ENCODE results near the gene GYPC. TPM values are rescaled to one million over a fixed set of nuclear protein-coding genes. Genes with fewer than 3 reads are reported as not detected.

The GYPC gene
- total and polyA plus RNA-seq, 8 donors, result 31.3 to 119 (median 46.7) TPM

GRCh38 chr2:126703311-126703710 is 47.4 kb downstream of the GYPC start:
- intact Hi-C loops (cut with DNase I; ENCODE audit: low total_unique reads), result no loop called here
- Histone ChIP-seq H3K9me3 (no peaks in the 10 kb centered on the region), H3K4me3 (no peak overlapping the region), H3K36me3 (peaks cover 0 to under 1% (median under 1%) of the 10 kb centered on the region in 4 donors), H3K27ac (no peak overlapping the region), H3K4me1 (peaks cover 0 to 7% (median 0%) of the 10 kb centered on the region in 4 donors), H3K27me3 (no peaks in the 10 kb centered on the region)
- WGBS, 5 donors, result 86 to 95% (median 90%) methylated on average over 7 of the region's 7 CpGs
- DNase-seq, result no peak
- TF ChIP-seq EP300 (IDR thresholded peaks at IDR 0.05) (no peak), CTCF (IDR thresholded peaks at IDR 0.05) (no peak), POLR2A (IDR thresholded peaks at IDR 0.05) (no peak), POLR2AphosphoS5 (IDR thresholded peaks at IDR 0.05) (no peak)

GRCh38 chr2:126704434-126705160 is 48.6 kb downstream of the GYPC start:
- WGBS, 5 donors, result 79 to 95% (median 85%) methylated on average over 2 of the region's 2 CpGs
- Histone ChIP-seq H3K27ac (no peak overlapping the region), H3K9me3 (no peaks in the 10 kb centered on the region), H3K4me1 (peaks cover 0 to 7% (median 0%) of the 10 kb centered on the region in 4 donors), H3K36me3 (no peaks in the 10 kb centered on the region), H3K4me3 (no peak overlapping the region), H3K27me3 (no peaks in the 10 kb centered on the region)
- intact Hi-C loops (cut with DNase I; ENCODE audit: low total_unique reads), result no loop called here
- DNase-seq, result peak in 1 of 2 donors; percentile 67
- TF ChIP-seq CTCF (IDR thresholded peaks at IDR 0.05) (no peak), POLR2AphosphoS5 (IDR thresholded peaks at IDR 0.05) (no peak), EP300 (IDR thresholded peaks at IDR 0.05) (no peak), POLR2A (IDR thresholded peaks at IDR 0.05) (no peak)

- 64 to 83% (median 77%) methylated on average over 1 of the region's 1 CpG for WGBS, 5 donors
- TF ChIP-seq CTCF (IDR thresholded peaks at IDR 0.05) (no peak), POLR2A (IDR thresholded peaks at IDR 0.05) (no peak), EP300 (IDR thresholded peaks at IDR 0.05) (no peak), POLR2AphosphoS5 (IDR thresholded peaks at IDR 0.05) (no peak)
- Histone ChIP-seq H3K4me3 (no peak overlapping the region), H3K27me3 (no peaks in the 10 kb centered on the region), H3K36me3 (no peaks in the 10 kb centered on the region), H3K4me1 (no peaks in the 10 kb centered on the region), H3K27ac (no peak overlapping the region), H3K9me3 (no peaks in the 10 kb centered on the region)
- intact Hi-C loops (cut with DNase I; ENCODE audit: low total_unique reads), result no loop called here
- DNase-seq, result no peak
These were observed 51.2 kb downstream of the GYPC start for GRCh38 chr2:126707191-126707590.

- H3K27ac ChIP-seq, result no peak overlapping the region
- TF ChIP-seq CTCF (IDR thresholded peaks at IDR 0.05) (no peak), EP300 (IDR thresholded peaks at IDR 0.05) (no peak), POLR2A (IDR thresholded peaks at IDR 0.05) (no peak), POLR2AphosphoS5 (IDR thresholded peaks at IDR 0.05) (no peak)
- no peaks in the 10 kb centered on the region for H3K36me3 ChIP-seq
- no peaks in the 10 kb centered on the region for H3K27me3 ChIP-seq
- DNase-seq, result no peak
- H3K9me3 ChIP-seq, result no peaks in the 10 kb centered on the region
- 56 to 71% (median 68%) methylated on average over 4 of the region's 4 CpGs for WGBS, 5 donors
- H3K4me3 ChIP-seq, result no peak overlapping the region
- no peaks in the 10 kb centered on the region for H3K4me1 ChIP-seq
- intact Hi-C loops (cut with DNase I; ENCODE audit: low total_unique reads), result no loop called here
These were observed 52.0 kb downstream of the GYPC start for GRCh38 chr2:126707941-126708340.
